Right lobe of liver (tissue), 4 donors: ENCODE results near the gene TCL1A.

Experiments
- CTCF ChIP-seq, 4 donors: fragments of 200-600 bp in 3 of 4; fragments of 450-650 bp in 1 of 4; IDR thresholded peaks; one replicate each; pipeline versions ENCODE4 v1.5.1 to v1.8.0; 2016 to 2022; ENCODE audit warnings: antibody characterized with exemption in 4 of 4, mild to moderate bottlenecking in 2 of 4
- POLR2A ChIP-seq: fragments of 450-650 bp; IDR thresholded peaks from one replicate; pipeline ENCODE4 v1.6.1; 2017; ENCODE audit warnings: antibody characterized with exemption, mild to moderate bottlenecking
- donor health status: DM: no; HTN: no; CAD: no.
- donor health status: DM: no; HTN: no; CAD: no.
- donor health status: DM: no; HTN: yes; CAD: no.

GRCh38 chr14:95679148-95679815 is 34.6 kb downstream of the TCL1A start:
- TF ChIP-seq CTCF (IDR thresholded peaks at IDR 0.05) (no peak), POLR2A (no peak)
